GM15510 (cell line): ENCODE measurements around the gene SP3.

Experiments
- POLR2A ChIP-seq: IDR thresholded peaks from 3 replicates; pipeline ENCODE4 v1.6.1; 2011; ENCODE audit warnings: borderline replicate concordance; ENCODE audit not compliant: insufficient read length; ENCODE audit errors: extremely low read depth

The SP3 gene

DNA sequence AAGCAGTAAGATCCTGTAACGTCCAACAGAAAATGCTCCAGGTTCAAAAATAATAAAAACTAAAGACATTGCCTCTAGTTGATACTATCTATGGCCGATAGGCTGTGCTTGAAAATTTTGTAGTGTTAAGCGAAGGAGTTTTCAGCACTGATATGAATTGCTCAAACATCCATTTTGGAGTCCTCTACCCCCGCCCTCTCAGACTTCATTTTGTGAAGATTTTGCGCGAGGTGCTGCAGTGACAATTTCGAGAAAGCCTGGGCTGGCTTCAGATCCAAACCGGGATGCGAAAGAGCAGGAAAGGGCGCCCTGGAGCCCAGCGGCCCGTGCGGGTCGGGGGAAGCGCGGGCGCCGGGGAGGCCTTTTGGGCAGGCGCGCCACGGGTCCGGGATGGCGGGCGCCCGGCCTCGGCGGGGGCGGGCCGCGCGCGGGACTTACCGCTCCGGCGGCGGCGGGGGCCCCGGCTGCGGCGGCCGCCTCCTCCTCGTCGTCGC, 1.8 kb downstream of the SP3 start:
- TF ChIP-seq POLR2A = no peak

DNA sequence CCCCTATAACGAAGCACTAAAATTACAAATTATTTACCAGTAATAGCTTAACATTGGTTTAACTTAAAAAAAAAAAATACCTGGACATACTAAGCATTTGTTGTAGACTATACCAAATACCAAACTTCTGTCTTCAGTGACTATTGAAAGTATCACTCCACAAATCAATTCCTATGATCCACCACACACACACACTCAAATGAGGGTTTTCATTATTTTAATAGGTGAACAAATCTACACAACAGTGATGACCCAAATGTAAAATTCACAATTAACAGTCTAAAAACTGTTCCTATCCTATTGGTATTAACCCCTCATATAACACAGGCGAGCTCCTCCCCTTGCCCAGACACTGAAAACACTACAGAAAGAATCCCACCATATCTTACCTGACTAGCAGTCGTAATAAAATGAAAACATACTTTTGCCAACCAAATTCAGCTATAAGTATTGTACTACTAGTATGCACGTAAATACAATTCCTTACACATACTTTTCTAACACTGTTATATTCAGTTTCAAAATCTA, 2.5 kb downstream of the SP3 start:
- no peak for TF ChIP-seq POLR2A

DNA sequence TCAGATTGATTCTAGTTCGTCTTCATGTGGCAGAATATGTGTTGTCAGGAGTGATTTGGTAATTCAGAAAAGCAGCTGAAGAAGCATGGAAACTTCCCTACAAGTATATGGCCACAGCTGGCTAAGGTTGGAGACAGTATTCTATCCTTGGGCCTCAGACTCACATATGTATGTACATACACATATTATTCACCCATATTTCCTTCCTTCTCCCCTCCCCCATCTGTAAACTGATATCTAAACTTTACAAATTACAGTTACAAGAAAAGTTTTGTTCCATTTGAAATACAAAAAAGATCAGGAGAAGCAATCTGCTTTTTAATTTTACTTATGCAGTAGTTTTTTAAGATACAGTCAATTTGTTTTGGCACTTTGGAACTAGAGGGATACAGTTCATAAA, 3.1 kb downstream of the SP3 start:
- no peak for TF ChIP-seq POLR2A

DNA sequence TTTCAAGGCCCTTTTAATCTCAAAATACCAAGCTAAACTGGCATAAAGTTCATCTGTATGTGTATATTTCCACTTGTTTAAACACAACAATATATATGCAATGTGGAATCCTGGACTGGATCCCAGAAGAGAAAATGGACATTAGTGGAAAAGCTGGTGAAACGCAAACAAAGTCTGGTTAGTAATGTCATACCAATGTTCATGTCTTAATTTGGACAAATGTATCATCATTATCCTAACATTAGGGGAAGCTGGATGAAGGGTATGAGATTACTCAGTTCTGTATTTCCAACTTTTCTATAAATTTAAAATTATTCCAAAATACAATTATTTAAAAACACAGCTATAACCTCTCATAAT, 3.8 kb downstream of the SP3 start:
- TF ChIP-seq POLR2A = no peak

DNA sequence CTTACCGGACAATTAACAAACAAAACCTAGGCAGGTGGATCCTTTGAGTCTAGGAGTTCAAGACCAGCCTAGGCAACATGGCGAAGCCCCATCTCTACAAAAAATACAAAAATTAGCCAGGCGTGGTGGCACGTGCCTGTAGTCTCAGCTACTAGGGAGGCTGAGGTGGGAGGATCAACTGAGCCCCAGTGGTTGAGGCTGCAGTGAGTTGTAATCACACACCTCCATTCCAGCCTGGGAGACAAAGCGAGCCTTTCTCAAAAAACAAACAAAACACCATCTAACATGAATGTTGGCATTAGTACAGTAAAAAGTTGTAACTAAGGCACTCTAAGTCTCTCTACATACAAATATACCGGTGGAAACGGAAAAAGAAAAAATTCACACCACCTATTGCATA, 5.3 kb downstream of the SP3 start:
- TF ChIP-seq POLR2A = no peak

DNA sequence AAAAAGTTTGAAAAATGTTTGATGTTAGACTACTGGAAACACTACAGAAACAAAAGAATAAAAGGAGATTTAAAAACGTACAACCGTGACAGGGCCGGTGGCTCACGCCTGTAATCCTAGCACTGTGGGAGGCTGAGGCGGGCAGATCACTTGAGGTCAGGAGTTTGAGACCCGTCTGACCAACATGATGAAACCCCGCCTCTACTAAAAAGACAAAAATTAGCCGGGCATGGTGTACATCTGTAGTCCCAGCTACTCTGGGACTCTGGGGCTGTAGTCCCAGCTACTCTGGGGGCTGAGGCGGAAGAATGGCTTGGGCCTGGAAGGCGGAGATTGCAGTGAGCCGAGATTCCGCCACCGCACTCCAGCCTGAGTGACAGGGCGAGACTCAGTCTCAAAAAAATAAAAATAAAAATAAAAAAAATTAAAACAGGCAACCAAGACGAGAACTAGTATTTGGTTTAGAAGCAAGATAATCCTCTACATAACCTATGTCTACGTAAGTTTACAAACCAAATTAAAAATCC, 5.8 kb downstream of the SP3 start:
- no peak for TF ChIP-seq POLR2A

DNA sequence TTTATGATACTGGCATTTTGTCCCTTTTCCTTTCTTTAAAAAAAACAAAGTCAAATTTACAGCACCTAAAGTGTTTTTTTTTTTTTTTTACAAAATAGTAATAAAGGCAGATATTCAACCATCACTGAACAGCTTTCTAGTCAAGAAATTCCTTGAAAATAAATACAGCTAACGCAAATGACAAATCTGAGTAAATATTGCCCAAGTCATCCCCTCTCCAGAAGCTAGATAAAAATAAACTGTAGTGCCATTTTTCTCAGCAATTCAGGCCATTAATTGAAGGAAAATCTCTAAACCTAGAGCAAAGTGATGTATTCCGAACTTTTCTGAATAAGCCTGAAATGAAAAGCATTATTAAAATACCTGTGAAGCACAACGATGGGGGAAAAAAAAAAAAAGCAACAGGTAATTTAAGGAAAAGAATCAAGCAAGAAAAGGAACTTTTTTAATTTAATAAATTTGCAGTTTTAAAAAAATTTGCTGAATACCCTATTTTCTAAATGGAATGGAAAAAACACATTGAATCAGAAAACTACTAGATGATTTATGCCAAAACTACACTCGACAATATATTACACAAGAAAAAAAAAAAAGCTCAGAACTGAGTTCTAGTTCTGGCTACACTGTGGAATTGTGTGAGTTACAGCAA, 6.9 kb downstream of the SP3 start:
- no peak for TF ChIP-seq POLR2A

DNA sequence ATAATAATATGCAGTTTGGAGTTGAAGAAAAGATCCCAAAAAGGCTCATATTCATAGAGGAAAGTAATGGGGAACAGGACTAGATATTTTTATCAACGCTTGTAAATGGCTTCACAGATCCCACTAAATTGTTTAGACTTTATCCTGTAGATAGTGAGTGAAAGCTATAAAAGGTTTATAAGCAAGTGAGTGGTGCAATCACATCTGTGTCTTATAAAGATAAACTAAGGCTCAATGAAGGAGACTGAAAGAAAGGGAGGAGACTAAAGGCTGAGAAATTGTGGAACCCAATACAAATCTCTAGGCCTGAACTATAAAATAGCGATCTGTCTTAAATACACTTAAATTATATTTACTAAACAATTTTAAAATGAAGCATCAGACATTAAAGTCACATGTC, 7.7 kb downstream of the SP3 start:
- no peak for TF ChIP-seq POLR2A

DNA sequence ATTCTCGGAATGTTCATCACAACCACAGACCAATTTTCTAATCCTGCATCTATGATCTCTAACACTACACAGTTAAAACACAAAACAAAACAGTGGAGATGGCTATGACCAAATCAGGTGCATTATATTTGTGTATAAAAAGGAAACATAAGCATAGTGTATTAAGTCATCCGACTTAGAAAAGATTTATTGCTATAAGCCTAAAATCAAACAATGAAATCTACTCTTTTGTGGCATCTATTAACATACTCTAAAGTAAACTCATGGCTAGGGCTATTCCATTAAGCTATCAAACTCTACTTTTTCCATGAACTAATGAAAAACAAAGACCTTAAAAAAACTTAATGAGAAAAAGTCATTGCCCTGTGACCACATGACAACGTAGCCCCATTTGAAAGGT, 8.7 kb downstream of the SP3 start:
- no peak for TF ChIP-seq POLR2A

DNA sequence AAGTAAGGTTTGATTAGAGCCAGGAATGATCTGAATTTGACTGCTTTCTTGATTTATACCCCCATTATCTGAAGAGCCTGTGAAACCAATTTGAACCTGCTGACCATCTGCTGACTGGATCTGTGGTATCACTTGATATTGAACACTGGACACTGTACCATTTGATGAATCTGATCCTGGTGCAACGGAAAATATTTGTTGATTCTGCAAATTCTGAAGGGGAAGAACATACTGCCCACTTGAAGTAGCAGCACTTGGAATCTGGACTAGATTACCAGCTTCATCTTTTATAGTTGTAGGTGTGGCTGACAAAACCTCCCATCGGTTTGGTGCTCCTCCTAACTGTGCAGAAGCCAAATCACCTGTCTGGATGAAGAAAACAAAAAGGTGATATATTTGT, 9.3 kb downstream of the SP3 start:
- no peak for TF ChIP-seq POLR2A

DNA sequence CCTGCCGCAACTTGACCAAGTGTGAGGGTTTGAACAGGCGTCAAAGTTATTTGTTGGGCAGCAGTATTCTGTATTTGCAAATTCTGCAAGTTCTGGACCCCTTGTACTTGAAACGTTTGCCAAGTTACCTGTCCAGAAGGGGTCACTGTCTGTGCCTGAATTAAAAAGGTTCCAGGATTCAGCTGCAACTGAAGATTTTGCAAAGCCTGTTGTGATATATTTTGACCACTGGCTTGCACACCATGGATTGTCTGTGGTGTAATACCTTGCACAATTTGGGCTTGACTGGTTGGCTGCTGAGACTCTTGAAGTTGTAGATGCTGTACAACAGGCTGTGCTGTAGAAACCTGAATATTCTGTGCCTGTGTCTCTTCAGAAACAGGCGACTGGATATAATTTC, 10.2 kb downstream of the SP3 start:
- no peak for TF ChIP-seq POLR2A

DNA sequence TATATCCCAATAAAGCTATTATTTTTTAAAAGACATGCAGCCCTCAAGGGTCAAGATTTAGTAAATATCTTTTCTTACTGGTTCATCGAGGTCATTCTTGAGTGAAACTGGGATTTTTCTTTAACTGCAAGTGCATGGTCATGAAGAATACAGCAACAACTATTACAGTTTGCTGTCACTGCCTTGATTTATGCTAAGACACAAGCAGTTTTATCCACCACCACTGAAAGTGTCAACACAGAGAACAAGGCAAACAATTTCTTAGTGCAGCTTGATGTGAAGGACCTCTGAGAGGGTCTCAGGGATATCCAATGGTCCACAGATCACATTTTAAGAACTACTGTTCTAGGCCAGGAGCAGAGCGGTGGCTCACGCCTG, 12.1 kb downstream of the SP3 start:
- TF ChIP-seq POLR2A = no peak

DNA sequence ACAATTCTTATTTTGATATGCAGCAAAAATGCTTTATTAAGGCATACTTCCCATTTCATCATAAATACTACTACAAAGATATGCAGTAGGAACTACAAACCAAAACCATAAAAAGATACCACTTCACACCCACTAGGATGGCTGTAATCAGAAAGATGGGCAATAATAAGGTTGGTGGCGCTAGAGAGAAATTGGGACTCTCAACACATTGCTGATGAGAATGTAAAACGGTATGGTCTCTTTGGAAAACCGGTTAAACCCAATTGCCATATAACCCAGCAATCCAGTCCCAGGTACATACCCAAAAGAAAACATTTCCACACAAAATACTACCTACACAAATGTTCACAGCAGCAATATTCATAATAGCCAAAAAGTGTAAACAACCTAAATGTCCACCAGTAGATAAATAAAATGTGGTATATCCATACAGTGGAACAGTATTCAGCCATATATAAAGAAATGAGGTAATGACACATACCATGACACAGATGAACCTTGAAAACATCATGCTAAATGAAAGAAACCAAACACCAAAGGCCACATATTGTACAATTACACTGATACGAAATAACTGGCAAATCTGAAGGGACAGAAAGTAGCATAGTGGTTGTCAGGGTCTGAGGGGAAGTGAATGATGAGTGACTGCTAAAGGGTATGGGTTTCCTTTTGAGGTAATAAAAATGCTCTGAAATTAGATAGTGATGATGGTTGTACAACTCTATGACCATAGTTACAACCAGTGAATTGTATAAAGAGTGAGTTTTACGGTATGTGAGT, 12.7 kb downstream of the SP3 start:
- no peak for TF ChIP-seq POLR2A

DNA sequence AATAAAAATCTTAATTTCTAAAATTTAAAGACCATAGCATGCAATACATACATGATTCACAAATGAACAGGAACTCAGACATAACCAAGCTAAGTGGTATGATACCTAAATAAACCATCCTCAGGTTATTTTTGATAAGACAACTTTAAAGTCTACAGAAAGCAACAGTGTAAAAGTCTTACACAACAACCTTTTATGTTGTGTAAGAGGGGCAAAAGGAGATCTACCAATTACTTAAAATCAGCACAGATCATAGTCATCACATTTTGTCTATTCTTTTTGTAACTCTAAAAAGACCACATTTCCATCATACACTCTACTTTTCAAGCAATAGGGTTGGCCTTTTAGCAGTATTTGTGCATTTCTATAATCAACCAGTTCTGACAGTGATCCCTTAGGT, 16.3 kb downstream of the SP3 start:
- no peak for TF ChIP-seq POLR2A

DNA sequence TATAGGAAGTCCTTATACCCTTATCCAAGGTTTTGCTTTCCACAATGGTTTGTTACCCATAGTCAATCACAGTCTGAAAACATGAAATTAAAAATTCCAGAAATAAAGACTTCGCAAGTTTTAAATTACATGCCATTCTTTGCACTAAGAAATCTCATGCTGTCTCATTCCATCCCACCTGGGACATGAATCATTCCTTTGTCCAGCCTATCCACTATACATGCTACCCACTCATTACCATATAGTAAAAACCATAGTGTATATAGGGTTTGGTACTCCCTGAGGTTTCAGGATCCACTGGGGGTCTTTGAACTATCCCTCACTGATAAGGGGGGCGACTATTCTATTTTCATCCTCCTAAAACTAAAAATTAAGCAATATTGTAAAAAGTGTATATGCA, 17.0 kb downstream of the SP3 start:
- TF ChIP-seq POLR2A = no peak

DNA sequence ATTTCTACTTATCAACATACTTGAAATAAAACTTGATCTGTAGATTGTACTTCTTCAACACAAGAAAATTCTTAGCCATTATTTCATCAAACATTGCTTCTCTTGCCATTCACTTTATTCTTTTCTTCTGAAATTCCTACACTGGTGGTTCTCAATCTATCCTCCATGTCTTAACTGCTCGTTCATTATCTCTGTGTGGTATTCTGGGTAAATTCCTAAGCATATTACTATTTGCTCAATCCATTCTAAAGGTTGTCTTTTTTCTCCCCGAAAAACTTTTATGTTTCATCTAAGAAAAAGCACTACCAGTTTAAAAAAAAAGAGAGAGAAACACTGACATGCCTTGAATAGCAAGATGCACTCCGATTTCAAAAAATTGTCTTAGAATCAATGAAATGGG, 18.0 kb downstream of the SP3 start:
- TF ChIP-seq POLR2A = no peak
